ENCODE results near the gene TMC1. TPM values are rescaled to one million over a fixed set of nuclear protein-coding genes. Genes with fewer than 3 reads are reported as not detected.

The TMC1 gene
- total RNA-seq, 2 experiments from 2014 or later, result not detected

GRCh38 chr9:72823971-72824370, 302.6 kb downstream of the TMC1 start:
- H3K27me3 Mint-ChIP-seq, result peaks cover 4% of the 10 kb centered on the region
- Histone ChIP-seq H3K4me1 (ENCODE audit: insufficient read depth, low read length) (no peaks in the 10 kb centered on the region), H3K9me3 (ENCODE audit: control insufficient read depth in 1 of 2, insufficient read depth in 1 of 2, low read length in 2 of 2) (no peaks in the 10 kb centered on the region), H3K27me3 (ENCODE audit: control insufficient read depth in 1 of 2, insufficient read depth in 2 of 2, low read length in 2 of 2) (no peaks in the 10 kb centered on the region), H3K27ac (ENCODE audit: low read depth in 1 of 2, low read length in 2 of 2) (no peak overlapping the region), H3K4me3 (ENCODE audit: low read length) (no peak overlapping the region), H3K36me3 (ENCODE audit: insufficient read depth, low read length) (no peaks in the 10 kb centered on the region)
- no peaks in the 10 kb centered on the region for H3K9me3 Mint-ChIP-seq
- ATAC-seq (ENCODE audit: poor library complexity), result no peak
- DNase-seq, result no peak
- no peaks in the 10 kb centered on the region for H3K36me3 Mint-ChIP-seq (ENCODE audit: low read depth)
- CTCF ChIA-PET, result no interaction called here
- H3K4me3 Mint-ChIP-seq, result no peak overlapping the region
- H3K27ac Mint-ChIP-seq, result no peak overlapping the region
- intact Hi-C loops (cut with DNase I, micrococcal nuclease), result loop anchor here (2.0 to 10.0 kb wide), 3 partner anchors 543 to 787 kb away; no protein-coding TSS in a partner anchor
- H3K4me1 Mint-ChIP-seq (ENCODE audit: low read depth), result no peaks in the 10 kb centered on the region
- POLR2A ChIA-PET, result no interaction called here
- no peak for TF ChIP-seq CTCF (IDR thresholded peaks at IDR 0.05)

- no peaks in the 10 kb centered on the region for H3K4me1 Mint-ChIP-seq (ENCODE audit: low read depth)
- no peak overlapping the region for H3K27ac Mint-ChIP-seq
- TF ChIP-seq CTCF (IDR thresholded peaks at IDR 0.05), result no peak
- CTCF ChIA-PET, result interaction anchor here (1.5 kb wide), 1 partner anchor 7 kb away, joined by 3 read pairs; no protein-coding TSS in a partner anchor
- ATAC-seq (ENCODE audit: poor library complexity) (no peak), DNase-seq (no peak)
- POLR2A ChIA-PET, result no interaction called here
- H3K27ac ChIP-seq (ENCODE audit: low read depth in 1 of 2, low read length in 2 of 2), result no peak overlapping the region
- H3K4me3 Mint-ChIP-seq, result no peak overlapping the region
- no peaks in the 10 kb centered on the region for H3K27me3 ChIP-seq (ENCODE audit: control insufficient read depth in 1 of 2, insufficient read depth in 2 of 2, low read length in 2 of 2)
- H3K36me3 ChIP-seq (ENCODE audit: insufficient read depth, low read length), result no peaks in the 10 kb centered on the region
- peaks cover 4% of the 10 kb centered on the region for H3K27me3 Mint-ChIP-seq
- H3K36me3 Mint-ChIP-seq (ENCODE audit: low read depth), result no peaks in the 10 kb centered on the region
- no peaks in the 10 kb centered on the region for H3K4me1 ChIP-seq (ENCODE audit: insufficient read depth, low read length)
- H3K9me3 Mint-ChIP-seq, result no peaks in the 10 kb centered on the region
- no peak overlapping the region for H3K4me3 ChIP-seq (ENCODE audit: low read length)
- H3K9me3 ChIP-seq (ENCODE audit: control insufficient read depth in 1 of 2, insufficient read depth in 1 of 2, low read length in 2 of 2), result no peaks in the 10 kb centered on the region
- intact Hi-C loops (cut with DNase I, micrococcal nuclease), result loop anchor here in 1 of 2 experiments (10.0 kb wide), 1 partner anchor 552 kb away; no protein-coding TSS in a partner anchor
Observed at GRCh38 chr9:72826996-72827949, 305.9 kb downstream of the TMC1 start.

GRCh38 chr9:72827950-72828731, 306.7 kb downstream of the TMC1 start:
- intact Hi-C loops (cut with DNase I, micrococcal nuclease), result loop anchor here in 1 of 2 experiments (10.0 kb wide), 1 partner anchor 553 kb away; no protein-coding TSS in a partner anchor
- H3K27me3 ChIP-seq (ENCODE audit: control insufficient read depth in 1 of 2, insufficient read depth in 2 of 2, low read length in 2 of 2), result no peaks in the 10 kb centered on the region

More at GRCh38 chr9:72827950-72828731, 306.7 kb downstream of the TMC1 start:
- Mint-ChIP-seq H3K27me3 (peaks cover 4% of the 10 kb centered on the region), H3K27ac (no peak overlapping the region), H3K36me3 (ENCODE audit: low read depth) (no peaks in the 10 kb centered on the region), H3K4me3 (no peak overlapping the region), H3K4me1 (ENCODE audit: low read depth) (no peaks in the 10 kb centered on the region), H3K9me3 (no peaks in the 10 kb centered on the region)
- ATAC-seq (ENCODE audit: poor library complexity) (no peak), DNase-seq (no peak)
- no peaks in the 10 kb centered on the region for H3K9me3 ChIP-seq (ENCODE audit: control insufficient read depth in 1 of 2, insufficient read depth in 1 of 2, low read length in 2 of 2)
- H3K36me3 ChIP-seq (ENCODE audit: insufficient read depth, low read length), result no peaks in the 10 kb centered on the region
- no peak overlapping the region for H3K27ac ChIP-seq (ENCODE audit: low read depth in 1 of 2, low read length in 2 of 2)
- ChIA-PET CTCF (interaction anchor here (0.7 kb wide), 1 partner anchor 13 kb away, joined by 3 read pairs; no protein-coding TSS in a partner anchor), POLR2A (no interaction called here)
- H3K4me1 ChIP-seq (ENCODE audit: insufficient read depth, low read length), result no peaks in the 10 kb centered on the region
- no peak overlapping the region for H3K4me3 ChIP-seq (ENCODE audit: low read length)
- TF ChIP-seq CTCF (IDR thresholded peaks at IDR 0.05), result no peak
